NCI-H1436 (cell line): ENCODE measurements around the gene HECW1.

ENCODE experiments used
- DNase-seq: peaks from one replicate; lab custom pipeline; 2025; lab: John Stamatoyannopoulos, UW

Gene HECW1

DNA sequence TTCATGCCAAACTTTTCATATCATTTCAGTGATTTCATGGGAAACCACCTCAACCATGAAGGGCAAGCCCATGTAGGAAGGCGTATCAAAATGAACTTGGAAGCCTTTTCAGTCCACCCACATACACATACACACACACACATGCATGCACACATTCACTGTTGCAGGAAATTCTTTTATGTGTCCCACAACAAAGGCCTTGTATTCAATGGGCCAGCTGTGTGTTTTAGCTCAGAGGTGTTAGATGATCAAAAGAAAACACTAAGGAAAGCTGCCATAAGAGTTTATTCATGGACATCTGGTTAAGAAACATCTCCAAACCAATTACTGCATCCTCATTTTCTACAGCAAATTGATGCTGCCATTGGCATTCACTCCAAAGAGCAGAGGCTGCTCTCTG is 396.0 kb downstream of the HECW1 start:
- no peak for DNase-seq

DNA sequence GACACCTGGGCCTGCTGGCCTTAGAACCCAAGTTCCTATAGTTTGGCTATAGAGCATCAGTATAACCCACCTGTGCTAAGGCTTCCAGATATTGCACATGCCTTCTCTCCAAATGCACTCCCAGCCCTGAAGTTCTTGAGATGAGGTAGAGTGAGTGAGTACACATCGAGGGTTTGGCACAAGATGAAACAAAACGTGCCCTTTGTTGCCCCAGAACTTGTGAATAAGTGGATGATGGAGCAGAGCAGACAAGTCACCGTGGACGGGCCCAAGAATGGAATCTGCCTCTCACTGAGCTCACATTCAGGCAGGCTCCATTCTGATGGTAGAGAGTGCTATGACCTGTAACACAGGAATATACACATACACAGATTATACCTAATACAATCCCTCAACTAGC is 397.5 kb downstream of the HECW1 start:
- DNase-seq: no peak

DNA sequence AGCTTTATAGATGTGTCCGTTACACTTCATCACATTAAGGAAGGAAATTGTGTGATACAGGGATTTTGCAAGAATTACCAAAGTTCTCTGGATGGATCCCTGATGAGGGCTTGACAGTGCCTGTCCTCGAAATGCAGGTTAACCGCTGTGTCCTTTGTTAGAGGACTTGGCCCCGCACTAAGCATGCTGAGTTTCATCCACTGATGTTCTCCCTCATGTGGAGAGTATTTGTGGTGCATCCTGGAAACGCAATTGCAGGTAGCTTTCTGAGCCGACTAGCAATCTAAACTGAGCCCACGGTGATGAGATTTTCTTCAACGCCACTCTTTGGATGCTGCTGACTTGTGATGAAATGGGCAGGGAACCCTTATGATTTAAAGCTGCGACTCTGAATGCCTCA is 398.6 kb downstream of the HECW1 start:
- DNase-seq: no peak

DNA sequence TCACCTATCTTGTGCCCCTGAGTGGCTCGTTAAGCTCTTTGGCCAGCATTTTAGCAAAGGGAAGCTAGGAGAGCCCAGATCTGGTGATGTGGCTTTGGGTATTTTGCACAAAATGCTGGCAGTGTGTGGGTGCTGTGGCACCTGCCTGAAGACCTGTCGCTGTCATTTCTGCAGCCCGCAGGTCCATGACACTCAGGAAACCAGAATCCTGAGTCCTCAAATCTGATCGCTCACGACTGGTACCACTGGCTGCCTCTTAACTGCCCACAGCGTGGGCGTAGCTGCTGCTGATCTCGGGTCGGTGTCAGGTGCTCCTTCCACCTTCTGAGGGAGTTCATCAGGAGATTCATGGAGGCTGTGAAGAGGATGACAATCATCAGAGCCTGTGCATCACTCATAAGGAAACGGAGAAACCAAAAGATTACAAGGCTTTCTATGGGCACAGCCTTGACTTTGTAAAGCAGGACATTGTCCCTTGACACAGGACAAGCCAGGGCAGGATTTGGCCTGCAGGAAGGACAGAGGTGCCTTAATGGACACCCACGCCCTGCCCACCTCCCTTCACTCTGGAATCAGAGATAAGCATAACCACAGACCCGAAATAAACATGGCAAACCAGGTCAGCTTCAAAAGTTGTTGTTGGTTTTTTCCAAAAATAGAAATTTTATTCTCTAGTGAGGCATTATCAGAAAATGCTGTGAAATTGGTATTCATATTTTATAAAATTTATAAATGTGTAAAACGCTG is 399.5 kb downstream of the HECW1 start:
- no peak for DNase-seq

DNA sequence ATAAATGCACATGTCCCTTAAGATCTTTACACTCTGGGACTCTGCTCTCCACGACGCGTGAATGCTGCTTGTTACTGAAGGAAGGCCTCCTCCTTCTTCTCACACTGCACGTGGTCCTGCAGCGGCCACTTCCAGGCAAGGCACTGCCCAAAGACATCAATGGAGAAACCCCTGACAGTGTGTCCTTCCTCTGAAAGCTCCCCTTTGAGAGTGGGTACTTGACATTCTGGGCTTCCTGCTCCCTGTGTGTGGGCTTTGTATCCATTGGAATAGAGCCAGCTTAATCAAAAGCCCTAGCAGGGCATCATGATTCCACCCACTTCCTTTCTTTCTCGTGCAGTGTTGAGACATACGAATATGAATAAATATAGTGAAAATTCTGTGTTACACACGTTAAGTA is 400.8 kb downstream of the HECW1 start:
- no peak for DNase-seq

DNA sequence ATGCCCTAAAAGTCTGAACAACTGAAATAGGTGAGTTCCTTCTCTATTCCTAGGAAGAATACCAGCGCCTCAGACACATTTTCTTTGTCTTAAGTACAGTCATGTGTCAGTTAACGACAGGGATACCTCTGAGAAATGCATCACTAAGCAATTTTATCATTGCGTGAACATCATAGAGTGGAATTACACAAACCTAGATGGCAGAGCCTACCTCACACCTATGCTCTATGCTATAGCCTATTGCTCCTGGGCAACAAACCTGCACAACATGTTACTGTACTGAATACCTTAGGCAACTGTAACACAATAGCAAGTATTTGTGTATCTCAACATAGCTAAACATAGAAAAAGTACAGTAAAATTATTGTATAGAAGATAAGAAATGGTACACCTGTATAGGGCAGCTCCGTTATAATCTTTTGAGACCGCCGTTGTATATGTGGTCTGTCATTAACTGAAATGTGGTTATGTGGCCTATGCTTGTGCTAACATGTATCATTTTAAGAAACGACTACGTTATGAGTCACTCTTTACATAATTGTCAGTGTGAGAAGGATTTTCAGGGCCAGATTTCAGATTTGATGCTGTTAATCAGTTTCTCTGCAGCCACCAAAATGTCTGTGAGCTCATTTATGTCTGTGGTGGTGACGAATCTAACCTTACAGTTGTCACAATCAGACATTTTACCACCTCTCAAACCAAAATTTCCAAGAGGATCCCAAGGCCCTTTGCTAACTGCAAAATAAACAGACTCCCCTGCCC is 404.3 kb downstream of the HECW1 start:
- no peak for DNase-seq

DNA sequence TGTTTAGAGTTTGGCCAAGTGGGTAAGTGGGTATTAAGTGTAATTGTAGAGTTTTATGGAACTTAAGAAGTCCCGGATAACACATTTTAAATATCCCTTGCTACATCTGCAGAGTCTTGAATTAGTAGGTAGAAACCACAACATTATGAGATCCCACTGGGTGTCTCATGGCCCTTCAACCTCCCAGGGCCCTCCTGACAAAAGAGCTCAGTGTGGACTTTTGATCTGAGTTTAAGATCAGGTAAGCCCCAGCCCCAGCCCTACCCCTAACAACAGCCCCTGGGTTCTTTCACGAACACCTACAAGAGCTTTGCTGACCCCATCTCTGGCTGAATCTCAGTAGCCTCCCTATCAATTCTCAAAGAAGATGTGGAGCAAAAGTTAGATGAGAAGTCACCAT is 405.0 kb downstream of the HECW1 start:
- no peak for DNase-seq

DNA sequence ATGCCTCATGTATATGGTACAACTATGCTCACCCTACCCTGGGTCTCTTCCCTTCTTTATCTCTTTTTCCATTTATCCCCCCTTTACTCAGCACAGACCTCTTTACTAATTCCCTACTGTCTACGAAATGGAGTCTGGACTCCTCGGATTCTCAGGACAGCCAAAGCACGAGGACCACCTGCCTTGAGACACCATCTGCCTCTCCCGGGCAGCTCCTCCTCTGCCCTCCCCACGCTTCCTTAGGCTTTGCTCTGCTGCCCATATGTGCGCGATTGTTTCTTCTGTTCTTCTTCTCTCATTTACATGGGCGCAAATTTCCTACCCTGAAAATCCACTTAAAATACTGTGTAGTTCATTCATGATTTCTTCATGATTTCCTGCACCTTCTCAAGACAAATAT is 407.8 kb downstream of the HECW1 start:
- DNase-seq: no peak

DNA sequence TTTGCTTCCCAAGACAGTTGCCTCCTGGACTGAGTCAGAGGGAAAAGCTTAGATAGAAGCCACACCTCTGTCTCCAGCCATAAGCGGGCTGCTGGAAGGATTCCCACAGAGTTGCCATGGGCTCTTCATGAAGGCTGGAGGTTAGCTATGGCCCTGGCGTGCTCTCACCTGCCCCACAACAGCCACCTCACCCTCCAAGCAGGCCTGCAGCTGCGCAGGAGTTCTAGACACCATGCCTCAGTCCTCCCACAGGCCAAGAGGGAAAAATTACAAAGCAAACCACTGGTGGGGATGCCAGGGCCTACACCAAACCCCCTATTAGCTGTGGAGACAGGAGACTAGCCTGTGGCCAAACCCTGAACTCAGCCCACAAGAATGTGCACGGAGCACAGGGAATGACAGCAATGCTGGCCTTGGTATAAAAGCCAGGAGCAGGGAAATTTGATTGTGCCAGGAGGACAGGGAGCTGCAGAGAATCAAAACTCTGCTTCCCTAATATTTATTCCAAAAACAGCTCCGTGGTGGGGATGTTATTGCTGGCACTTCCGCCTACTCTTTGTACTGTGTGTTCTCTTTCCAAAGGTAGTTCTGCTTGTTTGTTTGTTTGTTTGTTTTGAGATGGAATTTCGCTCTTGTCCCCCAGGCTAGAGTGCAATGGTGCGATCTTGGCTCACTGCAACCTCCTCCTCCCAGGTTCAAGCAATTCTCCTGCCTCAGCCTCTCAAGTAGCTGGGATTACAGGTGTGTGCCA is 410.1 kb downstream of the HECW1 start:
- no peak for DNase-seq

DNA sequence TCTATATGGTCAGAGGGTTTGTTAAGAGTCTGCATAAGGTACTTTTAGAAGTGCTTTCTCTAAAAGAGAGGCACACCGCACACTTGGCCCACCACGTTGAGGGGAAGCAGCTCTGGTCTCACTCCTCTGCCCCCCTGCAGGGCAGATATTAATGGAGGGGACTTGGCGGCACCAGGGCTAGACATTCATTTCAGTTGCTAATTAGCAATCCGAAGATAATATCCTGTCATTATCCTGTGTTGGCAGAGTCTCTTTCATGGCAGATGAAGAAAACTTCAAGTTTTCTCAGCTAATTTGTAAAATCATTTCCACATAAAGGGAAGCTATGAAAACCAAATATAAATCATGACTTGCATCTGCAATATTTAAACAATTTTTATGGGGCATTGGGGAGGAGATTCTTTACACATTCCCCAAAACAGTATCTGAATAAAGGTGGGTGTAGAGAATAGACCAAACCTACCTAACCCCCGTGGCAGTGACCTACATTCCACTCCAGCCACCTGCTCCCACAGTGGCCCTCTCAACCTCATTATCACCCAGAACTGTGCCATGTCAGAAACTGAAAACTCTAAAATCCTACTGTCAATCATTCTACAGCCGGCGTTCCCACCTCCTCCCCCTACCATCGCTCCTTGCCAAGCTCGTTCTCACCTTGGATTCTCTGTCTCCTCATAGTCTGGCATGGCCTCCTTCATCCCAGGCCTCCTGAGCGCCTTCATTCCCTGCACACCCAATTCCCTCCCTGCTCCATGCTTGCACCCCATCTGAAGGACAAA is 416.3 kb downstream of the HECW1 start:
- no peak for DNase-seq

DNA sequence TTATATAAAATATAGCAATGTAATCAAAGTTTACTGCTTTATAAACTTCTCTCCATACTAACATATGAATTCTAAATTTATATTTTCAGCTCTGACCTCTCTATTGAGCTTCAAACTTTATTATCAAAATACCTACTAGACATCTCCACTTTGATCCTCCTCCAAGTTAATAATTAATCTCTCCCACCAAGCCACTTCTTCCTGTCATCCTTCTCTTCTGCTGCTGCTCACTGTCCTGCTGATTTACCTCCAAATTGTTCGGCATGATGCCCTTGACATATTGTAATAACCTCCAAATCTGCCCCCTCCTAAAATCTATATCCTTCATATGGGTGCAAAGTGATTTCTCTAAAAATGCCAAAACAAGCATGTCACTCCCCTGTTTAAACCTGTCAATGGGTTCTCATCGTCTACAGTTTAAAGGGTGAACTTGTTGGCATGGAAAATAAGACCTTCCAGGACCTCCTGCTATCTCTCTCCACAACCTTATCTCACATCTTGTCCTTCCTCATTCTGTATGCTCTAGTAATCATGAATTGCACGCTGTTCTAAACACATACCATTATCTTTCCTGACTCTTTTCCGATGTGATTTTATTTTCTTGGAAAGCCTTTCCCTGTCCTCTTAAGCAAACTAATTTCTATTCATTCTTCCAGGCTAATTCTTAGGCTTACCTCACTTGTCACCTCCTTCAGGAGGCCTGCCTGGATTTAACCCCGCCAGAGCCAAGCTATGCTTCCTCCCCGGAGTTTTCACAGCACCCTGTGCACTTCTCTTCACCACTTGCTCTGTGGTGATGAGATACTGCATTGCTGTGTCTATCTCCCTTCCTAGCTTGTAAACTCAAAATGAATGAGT is 418.3 kb downstream of the HECW1 start:
- no peak for DNase-seq

DNA sequence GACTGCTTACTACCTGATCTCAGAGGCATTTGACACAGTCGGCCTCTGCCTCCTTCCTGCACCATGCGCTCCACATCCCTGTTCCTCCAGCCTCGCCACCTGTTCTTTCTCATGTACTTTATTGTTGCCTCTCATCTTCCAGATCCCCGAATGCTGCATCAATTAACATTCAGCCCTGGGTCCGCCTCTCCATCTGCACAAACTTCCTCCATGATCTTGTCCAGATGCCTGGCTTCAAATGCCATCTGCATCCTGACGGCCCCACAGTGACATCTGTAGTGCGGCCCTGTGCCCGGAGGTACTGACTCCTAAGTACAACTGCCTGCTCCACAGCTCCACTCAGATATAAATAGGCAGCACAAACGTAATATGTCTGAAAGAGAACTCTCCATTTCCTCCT is 419.3 kb downstream of the HECW1 start:
- no peak for DNase-seq

DNA sequence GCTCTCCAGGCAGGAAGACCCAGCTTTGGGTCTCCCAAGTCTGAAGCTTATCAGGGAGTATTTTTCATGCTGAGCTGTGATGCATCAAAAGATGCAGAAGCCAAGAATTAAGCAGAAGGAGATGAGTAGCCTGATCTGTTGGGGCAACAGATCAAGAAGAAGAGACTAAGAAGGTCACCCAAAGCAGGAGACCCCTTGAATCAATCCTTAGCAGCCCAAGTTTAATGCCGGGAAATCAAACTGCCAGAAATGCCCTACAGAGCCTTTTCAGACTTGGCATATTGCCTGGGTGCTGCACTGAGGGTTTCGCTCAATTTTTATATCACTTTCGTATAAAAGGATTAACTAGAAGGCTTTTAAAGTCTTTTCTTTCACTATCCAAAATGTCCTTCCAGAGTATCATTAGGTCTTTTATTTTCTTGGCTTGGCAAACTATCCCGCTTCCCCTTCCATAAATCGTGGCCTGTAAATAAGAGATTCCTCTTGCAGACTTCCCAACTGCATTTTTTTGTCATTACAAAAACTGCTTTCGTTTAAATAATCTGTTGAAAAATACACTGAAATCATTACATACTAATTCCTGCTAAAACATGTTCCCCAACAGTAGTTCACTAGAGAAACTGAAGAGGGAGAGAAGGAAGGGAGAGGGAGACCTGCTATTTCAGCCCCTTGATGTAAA is 421.5 kb downstream of the HECW1 start:
- no peak for DNase-seq

DNA sequence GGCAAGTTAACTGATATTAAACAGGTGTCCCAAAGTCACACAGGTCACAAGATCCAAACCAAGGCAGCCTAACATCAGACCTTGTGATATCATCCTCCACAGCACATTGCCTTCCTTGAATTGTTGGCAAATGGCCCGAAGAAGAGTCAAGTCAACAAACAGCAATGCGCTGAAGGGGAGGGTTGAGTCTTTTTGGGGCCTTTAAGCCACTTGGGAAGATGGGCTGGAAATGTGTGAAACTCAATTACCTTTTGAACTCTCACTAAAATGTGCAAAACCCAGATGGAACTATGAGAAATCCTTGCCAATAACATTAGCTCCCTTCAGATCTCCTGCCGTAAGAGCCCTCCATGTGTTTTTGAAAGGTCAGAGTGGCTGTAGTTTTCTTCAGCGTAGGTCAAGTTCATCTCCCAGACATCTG is 422.6 kb downstream of the HECW1 start:
- no peak for DNase-seq

DNA sequence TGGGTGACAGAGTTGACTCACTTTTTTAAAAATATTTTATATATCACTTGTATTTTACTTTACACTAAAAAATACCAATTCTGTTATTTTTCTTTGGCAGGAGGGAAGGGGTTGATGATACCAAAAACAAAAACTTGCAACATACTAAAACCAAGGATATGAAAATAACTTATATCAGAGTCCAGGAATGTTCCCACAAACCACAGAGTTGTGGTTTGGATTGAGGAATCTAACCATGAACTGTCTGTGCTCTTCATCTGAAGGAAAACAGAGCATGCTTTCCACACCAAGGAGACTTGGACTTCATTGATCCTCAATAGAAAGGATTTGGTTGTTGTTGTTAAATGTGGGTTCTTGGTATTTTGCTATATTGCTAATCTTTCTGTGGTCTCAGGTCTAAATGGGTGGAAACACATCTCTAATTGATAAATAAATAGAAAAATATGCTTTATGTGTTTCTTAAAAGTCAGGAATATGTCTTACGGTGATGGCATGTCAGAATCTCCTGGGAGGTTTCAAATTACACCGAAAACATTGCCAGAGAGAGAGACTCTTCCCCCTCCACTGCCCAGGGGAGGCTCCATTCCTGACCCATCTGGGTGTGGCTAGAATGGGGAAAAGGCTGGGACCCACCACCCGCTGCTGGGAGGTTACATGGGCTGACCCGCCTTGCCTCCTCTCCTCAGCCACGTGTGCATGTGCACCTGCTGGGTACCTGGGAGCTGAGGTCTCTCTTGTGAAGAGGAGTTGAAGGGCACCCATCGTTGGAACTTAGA is 423.6 kb downstream of the HECW1 start:
- DNase-seq: no peak

DNA sequence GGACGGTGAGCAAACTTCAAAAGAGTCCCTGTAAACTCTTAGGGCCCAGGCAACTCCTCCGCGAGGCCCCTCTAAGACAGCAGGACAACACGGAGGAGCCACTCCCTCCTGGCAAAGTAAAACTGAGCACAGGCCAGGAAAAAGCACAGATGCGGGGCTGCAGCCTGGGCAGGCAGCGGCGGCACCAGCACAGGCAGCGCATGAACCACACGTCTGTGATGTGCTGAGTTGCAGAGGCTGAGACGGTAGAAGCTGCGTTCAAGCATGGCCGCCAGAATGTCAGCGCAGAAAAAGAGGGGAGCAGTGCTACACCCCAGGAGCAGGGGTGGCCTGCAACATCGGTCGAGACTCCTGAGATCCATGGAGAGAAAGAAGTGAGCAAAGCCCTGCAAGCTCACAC is 424.3 kb downstream of the HECW1 start:
- DNase-seq: no peak

DNA sequence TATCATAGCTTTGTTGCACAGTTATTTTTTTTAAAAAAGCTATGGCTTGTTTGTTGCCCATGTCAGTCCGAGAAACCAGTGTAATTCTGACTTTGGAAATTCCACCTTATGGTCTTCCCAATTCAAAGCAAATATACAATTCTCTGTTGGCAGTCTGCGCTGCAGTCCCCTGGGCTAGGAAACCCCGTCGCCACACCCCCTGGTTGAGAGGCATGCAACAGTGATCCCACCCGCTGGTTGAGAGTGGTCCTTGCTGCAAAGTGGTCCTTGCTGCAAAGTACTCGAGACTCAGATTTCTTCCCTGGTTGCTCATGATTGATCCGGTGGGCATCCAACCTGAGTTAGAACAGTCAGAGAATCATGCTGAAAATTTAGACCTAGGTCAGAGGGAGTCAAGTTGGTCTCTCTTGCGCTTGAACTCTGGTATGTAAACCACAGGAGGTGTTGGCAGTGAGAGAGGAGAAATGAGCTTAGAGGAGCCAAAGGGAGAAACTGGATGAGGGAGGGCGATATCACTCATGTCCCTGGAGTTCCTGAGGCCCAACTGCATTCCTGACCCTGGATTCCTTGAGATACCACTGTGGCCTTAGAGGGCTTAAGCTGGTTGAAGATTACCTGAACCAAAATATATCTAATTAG is 425.4 kb downstream of the HECW1 start:
- DNase-seq: no peak

DNA sequence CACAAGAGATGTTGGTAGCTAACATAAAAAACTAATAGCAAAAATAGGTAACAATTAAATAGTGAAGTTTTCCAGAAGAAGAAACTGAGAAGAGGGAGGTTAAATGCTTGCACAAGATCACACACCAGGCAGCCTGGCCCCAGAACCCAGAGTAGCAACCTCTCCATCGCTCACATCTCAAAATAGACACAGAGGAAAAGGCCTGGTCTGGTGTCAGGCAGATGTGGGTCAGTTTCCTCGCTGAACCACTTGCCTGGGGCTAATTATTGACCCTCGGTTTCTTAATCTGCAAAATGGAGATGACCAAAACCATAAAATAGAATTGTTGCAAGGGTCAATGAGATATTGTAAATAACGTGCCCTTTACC is 425.9 kb downstream of the HECW1 start:
- DNase-seq: no peak

DNA sequence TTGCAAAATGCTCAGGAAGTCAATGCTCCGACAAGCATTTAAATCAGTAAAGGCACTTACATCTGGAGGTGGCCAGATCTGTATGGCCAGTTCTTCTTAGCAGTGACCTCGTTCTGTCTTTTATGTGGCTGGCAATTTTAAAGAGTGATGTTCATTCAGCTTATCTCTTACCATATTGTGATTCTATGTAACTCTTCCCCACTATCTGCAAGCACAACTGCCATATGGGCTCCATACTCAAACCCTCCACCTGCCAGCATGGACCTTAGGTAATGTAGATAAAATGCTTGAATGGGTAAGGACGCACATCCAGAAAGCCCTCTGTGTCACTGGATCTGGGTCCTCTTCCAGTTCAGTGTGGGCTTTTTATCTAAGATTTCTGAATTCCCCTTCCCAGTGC is 428.0 kb downstream of the HECW1 start:
- no peak for DNase-seq
